ENCODE data around the gene TFF3. TPM values are rescaled to one million over a fixed set of nuclear protein-coding genes. Genes with fewer than 3 reads are reported as not detected.
A peak's percentile ranks its signal among the peaks of the same experiment; 100 is the strongest.

TFF3 gene
- total and polyA plus RNA-seq, 2 of the 4 experiments (the other 2 are of a cell fraction): not detected

- no TSS peak for BruUV-seq (replicated peaks)
- peaks cover 14% of the 10 kb centered on the region; the same call in 1 of the 2 replicates for H3K36me3 ChIP-seq (ENCODE audit: control insufficient read depth, insufficient read depth, low read length)
- H3K27me3 ChIP-seq (ENCODE audit: control insufficient read depth, insufficient read depth, low read length): no peaks in the 10 kb centered on the region; the same call in none of the 2 replicates
- H3K4me1 ChIP-seq (ENCODE audit: control insufficient read depth, insufficient read depth, low read length): peaks cover 8% of the 10 kb centered on the region; the same call in 1 of the 2 replicates
- H2AFZ ChIP-seq (replicated peaks; ENCODE audit: low read length, poor library complexity): no peak overlapping the region
- peaks cover 4% of the 10 kb centered on the region; the same call in 1 of the 2 replicates for H3K9me1 ChIP-seq (ENCODE audit: insufficient read depth, low read length)
- no peak overlapping the region for H3K4ac ChIP-seq (ENCODE audit: low read depth, low read length)
- TF ChIP-seq POLR2A (IDR thresholded peaks at IDR 0.05; ENCODE audit: low read depth, low read length): no peak
- no peak for TF ChIP-seq MAFK (IDR thresholded peaks at IDR 0.05; ENCODE audit: low read depth, low read length)
- no peak for TF ChIP-seq BHLHE40 (IDR thresholded peaks at IDR 0.05; ENCODE audit: low read depth, low read length)
- no peak for TF ChIP-seq CHD1 (IDR thresholded peaks at IDR 0.05; ENCODE audit: low read depth, low read length)
- TF ChIP-seq FOS (IDR thresholded peaks at IDR 0.05; ENCODE audit: low read depth, low read length): no peak
- TF ChIP-seq CTCF (conservative IDR thresholded peaks at IDR 0.05; ENCODE audit: low read depth, low read length): no peak
- TF ChIP-seq RFX5 (IDR thresholded peaks at IDR 0.05; ENCODE audit: low read depth, low read length): no peak
- TF ChIP-seq CEBPB (IDR thresholded peaks at IDR 0.05; ENCODE audit: low read depth, low read length): no peak
- TF ChIP-seq NFE2L2 (IDR thresholded peaks at IDR 0.05; ENCODE audit: low read depth, low read length): no peak
- TF ChIP-seq MXI1 (IDR thresholded peaks at IDR 0.05; ENCODE audit: borderline replicate concordance, low read depth, low read length): no peak
- TF ChIP-seq RCOR1 (IDR thresholded peaks at IDR 0.05; ENCODE audit: insufficient replicate concordance, low read length): no peak
- no peak for TF ChIP-seq SMC3 (IDR thresholded peaks at IDR 0.05; ENCODE audit: low read depth, low read length)
- H3K9ac ChIP-seq (ENCODE audit: low read depth, low read length): no peak overlapping the region
- H2AK5ac ChIP-seq (ENCODE audit: low read depth, low read length): no peak overlapping the region
- H4K8ac ChIP-seq (ENCODE audit: low read depth in 2 of 2, low read length in 2 of 2): no peak overlapping the region
- ChIA-PET POLR2A (ENCODE audit: unreplicated experiment) (no interaction called here), CTCF (no interaction called here)
- H4K91ac ChIP-seq (ENCODE audit: insufficient read depth, low read depth, low read length): no peak overlapping the region
- no peak overlapping the region for H2BK20ac ChIP-seq (ENCODE audit: low read depth, low read length)
- H3K4me2 ChIP-seq (ENCODE audit: low read depth, low read length): no peak overlapping the region
- no peaks in the 10 kb centered on the region for H3K9me3 ChIP-seq (ENCODE audit: control insufficient read depth, insufficient read depth, low read length)
- intact Hi-C loops (cut with micrococcal nuclease): no loop called here
- no peak overlapping the region for H3K4me3 ChIP-seq (ENCODE audit: insufficient read depth, low read depth, low read length)
- H2AK9ac ChIP-seq (replicated peaks; ENCODE audit: low read depth, low read length, poor library complexity): peak overlapping the region; percentile 28
- dilution Hi-C loops (cut with HindIII; ENCODE audit: low sequenced_read_pairs, unreplicated experiment): no loop called here
- H3K79me1 ChIP-seq (ENCODE audit: low read depth in 1 of 2, low read length in 2 of 2): no peaks in the 10 kb centered on the region
- no peaks in the 10 kb centered on the region for H4K20me1 ChIP-seq (ENCODE audit: insufficient read depth, low read length)
- no peak overlapping the region for H3K56ac ChIP-seq (ENCODE audit: extremely low read depth, insufficient read depth, low read length)
- DNase-seq (no peak), ATAC-seq (ENCODE audit: low read depth) (no peak)
- no peak overlapping the region for H3K18ac ChIP-seq (ENCODE audit: low read depth, low read length)
- WGBS, 2 experiments (ENCODE audit: extremely low coverage in 2 of 2, insufficient read length in 1 of 2): 88% methylated on average over 11 of the region's 29 CpGs; no CpG with 5 or more reads in 1 of the 2 experiments
- no peak overlapping the region for H2BK120ac ChIP-seq (ENCODE audit: low read depth, low read length)
- H4K5ac ChIP-seq (ENCODE audit: low read depth, low read length): no peak overlapping the region
- no peak overlapping the region for H2BK5ac ChIP-seq (ENCODE audit: low read depth, low read length, poor library complexity, severe bottlenecking)
- no peak overlapping the region for H2BK15ac ChIP-seq (ENCODE audit: low read depth, low read length)
- H3K27ac ChIP-seq (ENCODE audit: insufficient read depth, low read length): no peak overlapping the region
- in situ Hi-C loops (cut with MboI; ENCODE audit: low sequenced_read_pairs): no loop called here
- H3K23ac ChIP-seq (ENCODE audit: low read depth, low read length): no peak overlapping the region
- H3K14ac ChIP-seq (replicated peaks; ENCODE audit: low read depth, low read length): no peak overlapping the region
These were observed 42.1 kb downstream of the TFF3 start for GRCh38 chr21:42272984-42273600.
